Erythroblast (primary cell): ENCODE measurements around the gene EXOC7.
"Not testable (repeated sequence)": the region's sequence is repeated elsewhere in the genome, so short reads cannot be mapped to it uniquely, and the experiment has no call there.

Experiments used
- DNase-seq, 2 experiments: peaks; one replicate each; lab custom pipeline; 2025; lab: John Stamatoyannopoulos, UW
- GATA1 ChIP-seq: IDR thresholded peaks from 2 replicates; pipeline ENCODE4 v1.6.1; 2011; ENCODE audit warnings: low read depth, mild to moderate bottlenecking, control low read depth, low read length, moderate library complexity
- POLR2A ChIP-seq: IDR thresholded peaks from 2 replicates; pipeline ENCODE4 v1.6.1; 2011; ENCODE audit warnings: mild to moderate bottlenecking, low read length

The EXOC7 gene

GRCh38 chr17:76075364-76076145 is 28.0 kb downstream of the EXOC7 start:
- peak in 1 of 2 experiments; percentile 44 for DNase-seq
- TF ChIP-seq POLR2A: no peak
- no peak for TF ChIP-seq GATA1

GRCh38 chr17:76074390-76075363 is 28.9 kb downstream of the EXOC7 start, which contains the start of gene GALR2:
GALR2 (plus strand) TSS chr17:76074781; CDS start chr17:76074884, 103 bp downstream.
- TF ChIP-seq POLR2A (no peak), GATA1 (no peak)
- DNase-seq: peak in 1 of 2 experiments; percentile 22

- TF ChIP-seq GATA1 (no peak), POLR2A (peak; percentile 81)
Observed at GRCh38 chr17:76072148-76072858, 31.3 kb downstream of the EXOC7 start, which contains the start of gene SRP68. SRP68 (minus strand) TSS chr17:76072517; CDS start chr17:76072491, 26 bp downstream.

GRCh38 chr17:76071531-76072147 is 31.9 kb downstream of the EXOC7 start:
- DNase-seq: no peak
- TF ChIP-seq GATA1 (no peak), POLR2A (no peak)

More at GRCh38 chr17:76072148-76072858, 31.3 kb downstream of the EXOC7 start, which contains the start of gene SRP68:
- DNase-seq: peak; percentile 90 to 93

GRCh38 chr17:76065775-76066174 is 37.8 kb downstream of the EXOC7 start:
- TF ChIP-seq GATA1 (no peak), POLR2A (no peak)
- no peak for DNase-seq

- no peak for DNase-seq
- TF ChIP-seq POLR2A (no peak), GATA1 (no peak)
Observed at GRCh38 chr17:76063875-76064546, 39.6 kb downstream of the EXOC7 start.

GRCh38 chr17:76058264-76058663 is 45.3 kb downstream of the EXOC7 start:
- not testable (repeated sequence) for DNase-seq

- no peak for TF ChIP-seq POLR2A
- no peak for TF ChIP-seq GATA1
- DNase-seq: peak in 1 of 2 experiments; percentile 23
Observed at GRCh38 chr17:76056882-76057281, 46.7 kb downstream of the EXOC7 start.

- DNase-seq: no peak
- no peak for TF ChIP-seq POLR2A
- no peak for TF ChIP-seq GATA1
Observed at GRCh38 chr17:76054112-76054476, 49.5 kb downstream of the EXOC7 start.

- TF ChIP-seq GATA1: no peak
- no peak for TF ChIP-seq POLR2A
- DNase-seq: peak; percentile 49 to 74
Observed at GRCh38 chr17:76053246-76054111, 50.1 kb downstream of the EXOC7 start.

- no peak for TF ChIP-seq POLR2A
- no peak for TF ChIP-seq GATA1
Observed at GRCh38 chr17:76051561-76051960, 52.0 kb downstream of the EXOC7 start.

GRCh38 chr17:76050538-76051467 is 52.8 kb downstream of the EXOC7 start:
- no peak for DNase-seq
- TF ChIP-seq GATA1: no peak
- no peak for TF ChIP-seq POLR2A

More at GRCh38 chr17:76051561-76051960, 52.0 kb downstream of the EXOC7 start:
- DNase-seq: no peak
